ENCODE data around the gene CHMP2B.

CHMP2B gene

DNA sequence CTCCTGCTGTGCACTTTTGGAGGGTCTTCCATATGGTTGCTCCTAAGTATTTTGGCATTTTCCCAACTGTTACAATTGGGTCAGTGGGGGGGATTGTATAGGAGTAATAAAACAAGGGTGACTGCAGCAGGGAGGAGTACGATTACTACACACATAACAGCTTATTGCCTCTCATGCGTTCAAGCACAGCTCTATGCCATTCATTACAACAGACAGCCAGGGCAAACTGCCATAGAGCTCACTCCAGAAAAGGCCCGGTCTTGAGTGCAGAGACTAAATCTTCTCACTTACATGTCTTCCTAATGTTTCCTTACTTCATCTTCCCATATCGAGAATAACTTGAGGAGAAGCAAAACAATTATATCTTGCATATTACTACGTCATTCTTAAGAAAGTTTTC, 1.4 kb upstream of the CHMP2B start:
- in situ Hi-C loops (cut with HindIII; ENCODE audit: low sequenced_read_pairs), result no loop called here
- TF ChIP-seq, protein P1, sequence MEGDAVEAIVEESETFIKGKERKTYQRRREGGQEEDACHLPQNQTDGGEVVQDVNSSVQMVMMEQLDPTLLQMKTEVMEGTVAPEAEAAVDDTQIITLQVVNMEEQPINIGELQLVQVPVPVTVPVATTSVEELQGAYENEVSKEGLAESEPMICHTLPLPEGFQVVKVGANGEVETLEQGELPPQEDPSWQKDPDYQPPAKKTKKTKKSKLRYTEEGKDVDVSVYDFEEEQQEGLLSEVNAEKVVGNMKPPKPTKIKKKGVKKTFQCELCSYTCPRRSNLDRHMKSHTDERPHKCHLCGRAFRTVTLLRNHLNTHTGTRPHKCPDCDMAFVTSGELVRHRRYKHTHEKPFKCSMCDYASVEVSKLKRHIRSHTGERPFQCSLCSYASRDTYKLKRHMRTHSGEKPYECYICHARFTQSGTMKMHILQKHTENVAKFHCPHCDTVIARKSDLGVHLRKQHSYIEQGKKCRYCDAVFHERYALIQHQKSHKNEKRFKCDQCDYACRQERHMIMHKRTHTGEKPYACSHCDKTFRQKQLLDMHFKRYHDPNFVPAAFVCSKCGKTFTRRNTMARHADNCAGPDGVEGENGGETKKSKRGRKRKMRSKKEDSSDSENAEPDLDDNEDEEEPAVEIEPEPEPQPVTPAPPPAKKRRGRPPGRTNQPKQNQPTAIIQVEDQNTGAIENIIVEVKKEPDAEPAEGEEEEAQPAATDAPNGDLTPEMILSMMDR (IDR thresholded peaks at IDR 0.05; ENCODE audit: low read depth, low read length), result no peak
- H3K4me3 ChIP-seq (ENCODE audit: low read depth, low read length), result no peak overlapping the region
- DNase-seq (ENCODE audit: low read depth, low spot score), result peak; percentile 5

DNA sequence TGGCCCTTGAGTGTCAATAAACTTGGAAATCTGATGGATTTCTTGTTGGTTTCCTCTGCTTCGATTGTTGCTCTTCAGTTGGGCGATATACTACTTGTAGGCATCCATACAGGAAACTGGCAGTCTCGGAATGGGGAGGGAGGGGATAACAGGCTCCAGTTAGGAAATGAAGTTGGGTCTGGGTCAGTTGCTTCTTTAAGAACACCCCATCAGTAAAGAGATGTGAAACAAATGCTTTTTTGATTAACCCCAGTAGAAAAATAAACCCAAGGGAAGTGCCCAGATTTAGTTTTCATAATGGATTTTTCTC, 681 bp downstream of the CHMP2B start:
- no peak for DNase-seq (ENCODE audit: low read depth, low spot score)
- in situ Hi-C loops (cut with HindIII; ENCODE audit: low sequenced_read_pairs), result no loop called here
- TF ChIP-seq, protein P1 (IDR thresholded peaks at IDR 0.05; ENCODE audit: low read depth, low read length), result no peak
- H3K4me3 ChIP-seq (ENCODE audit: low read depth, low read length), result peak overlapping the region; percentile 96

DNA sequence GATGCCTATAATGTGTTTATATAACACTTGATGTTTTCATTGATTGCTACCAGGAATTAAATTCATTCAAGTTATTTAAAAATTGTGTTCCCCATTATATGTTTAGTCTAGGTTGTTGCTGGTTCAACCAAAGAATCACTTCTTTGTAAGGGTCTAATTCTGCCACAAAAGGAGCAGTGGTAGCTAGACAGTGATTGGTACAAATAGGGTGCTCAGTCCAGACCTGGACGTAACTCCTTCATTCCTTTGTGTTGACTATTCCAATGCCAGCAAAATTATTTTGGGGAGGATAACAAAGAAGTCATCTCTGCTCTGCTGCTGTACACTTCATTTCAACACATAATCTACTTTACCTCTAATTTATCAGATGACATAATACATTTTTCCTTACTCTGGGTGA, 1.2 kb downstream of the CHMP2B start:
- TF ChIP-seq, protein P1 (IDR thresholded peaks at IDR 0.05; ENCODE audit: low read depth, low read length), result no peak
- peak overlapping the region; percentile 96 for H3K4me3 ChIP-seq (ENCODE audit: low read depth, low read length)
- peak; percentile 1 for DNase-seq (ENCODE audit: low read depth, low spot score)
- in situ Hi-C loops (cut with HindIII; ENCODE audit: low sequenced_read_pairs), result no loop called here

DNA sequence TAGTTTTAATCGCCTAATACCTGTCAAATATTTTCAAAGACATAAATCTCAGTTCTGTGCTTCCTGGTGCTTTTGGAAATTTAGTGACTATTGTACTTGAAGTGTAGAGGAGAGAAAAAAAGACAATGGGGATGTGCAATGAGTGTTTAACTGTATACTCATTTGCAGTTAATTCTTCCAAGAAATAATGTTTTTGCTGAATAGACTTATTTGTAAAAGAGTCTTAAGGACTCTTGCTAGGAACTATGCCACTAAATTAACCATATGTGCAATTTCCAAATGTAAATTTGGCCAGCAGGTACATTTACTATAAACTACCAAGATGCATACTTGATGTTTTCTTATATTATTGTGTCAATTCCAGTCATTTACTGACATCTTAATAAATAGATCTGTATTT, 2.0 kb downstream of the CHMP2B start:
- in situ Hi-C loops (cut with HindIII; ENCODE audit: low sequenced_read_pairs), result no loop called here
- no peak overlapping the region for H3K4me3 ChIP-seq (ENCODE audit: low read depth, low read length)
- TF ChIP-seq, protein P1 (IDR thresholded peaks at IDR 0.05; ENCODE audit: low read depth, low read length), result no peak
- no peak for DNase-seq (ENCODE audit: low read depth, low spot score)

DNA sequence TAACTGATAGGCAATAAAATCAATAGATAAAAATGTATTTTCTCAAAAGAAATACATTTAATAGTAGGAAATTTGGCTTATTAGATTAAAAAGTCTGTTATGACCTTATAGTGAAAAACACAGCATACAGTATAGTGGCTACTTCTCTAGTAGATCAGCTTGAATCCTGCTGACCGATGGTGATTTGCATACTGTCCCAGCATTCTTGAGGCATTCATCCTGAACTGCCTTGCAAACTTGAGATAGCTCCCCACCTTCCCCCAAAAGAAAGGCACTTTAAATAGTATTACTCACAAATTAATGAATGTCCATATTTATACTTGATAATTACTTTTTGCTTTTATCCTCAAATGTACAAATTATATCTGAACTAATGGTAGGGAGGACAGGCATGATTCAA, 6.7 kb downstream of the CHMP2B start:
- DNase-seq (ENCODE audit: low read depth, low spot score), result no peak
- in situ Hi-C loops (cut with HindIII; ENCODE audit: low sequenced_read_pairs), result no loop called here
- TF ChIP-seq, protein P1 (IDR thresholded peaks at IDR 0.05; ENCODE audit: low read depth, low read length), result no peak
- H3K4me3 ChIP-seq (ENCODE audit: low read depth, low read length), result no peak overlapping the region

- TF ChIP-seq, protein P1 (IDR thresholded peaks at IDR 0.05; ENCODE audit: low read depth, low read length), result no peak
- DNase-seq (ENCODE audit: low read depth, low spot score), result no peak
- in situ Hi-C loops (cut with HindIII; ENCODE audit: low sequenced_read_pairs), result no loop called here
- H3K4me3 ChIP-seq (ENCODE audit: low read depth, low read length), result no peak overlapping the region
These were observed 9.0 kb downstream of the CHMP2B start for GRCh38 chr3:87236093-87236492.
